Activated T-helper 9 cell treated with anti-CD3 and anti-CD28 coated beads, Interleukin-2, amount 50 U/mL, for 16 hours (primary cell): ENCODE results near the gene ERGIC1.

Experiments
- DNase-seq: peaks from one replicate; pipeline ENCODE4 v3.0.0-alpha.2; 2020; ENCODE audit warnings: low read depth

Gene ERGIC1

GRCh38 chr5:172903790-172904189 lies 69.7 kb downstream of the ERGIC1 start:
- DNase-seq: no peak

GRCh38 chr5:172904312-172904642 lies 70.2 kb downstream of the ERGIC1 start:
- no peak for DNase-seq

- DNase-seq: no peak
Observed at GRCh38 chr5:172904643-172905345, 70.7 kb downstream of the ERGIC1 start.

GRCh38 chr5:172905346-172906140 lies 71.5 kb downstream of the ERGIC1 start:
- DNase-seq: no peak

GRCh38 chr5:172906436-172906835 lies 72.4 kb downstream of the ERGIC1 start:
- no peak for DNase-seq

GRCh38 chr5:172906888-172907287 lies 72.8 kb downstream of the ERGIC1 start:
- DNase-seq: no peak

- DNase-seq: no peak
Observed at GRCh38 chr5:172907657-172908056, 73.6 kb downstream of the ERGIC1 start.

GRCh38 chr5:172908662-172909061 lies 74.6 kb downstream of the ERGIC1 start:
- no peak for DNase-seq

GRCh38 chr5:172909931-172910502 lies 76.0 kb downstream of the ERGIC1 start:
- DNase-seq: no peak

GRCh38 chr5:172910828-172911627 lies 77.0 kb downstream of the ERGIC1 start:
- peak; percentile 3 for DNase-seq

- no peak for DNase-seq
Observed at GRCh38 chr5:172911628-172911880, 77.5 kb downstream of the ERGIC1 start.

GRCh38 chr5:172911976-172912375 lies 77.9 kb downstream of the ERGIC1 start:
- DNase-seq: no peak

GRCh38 chr5:172913117-172913850 lies 79.2 kb downstream of the ERGIC1 start:
- no peak for DNase-seq

GRCh38 chr5:172915514-172915913 lies 81.5 kb downstream of the ERGIC1 start:
- DNase-seq: no peak

GRCh38 chr5:172918421-172919371 lies 84.6 kb downstream of the ERGIC1 start:
- DNase-seq: no peak

GRCh38 chr5:172919525-172920446 lies 85.7 kb downstream of the ERGIC1 start:
- DNase-seq: no peak

- no peak for DNase-seq
Observed at GRCh38 chr5:172920447-172920849, 86.4 kb downstream of the ERGIC1 start.

GRCh38 chr5:172920995-172921394 lies 86.9 kb downstream of the ERGIC1 start:
- no peak for DNase-seq

GRCh38 chr5:172921906-172922305 lies 87.9 kb downstream of the ERGIC1 start:
- no peak for DNase-seq

GRCh38 chr5:172923539-172923938 lies 89.5 kb downstream of the ERGIC1 start:
- DNase-seq: no peak
